CD14-positive monocyte (primary cell): ENCODE results near the gene EGFR. TPM values are rescaled to one million over a fixed set of nuclear protein-coding genes. Genes with fewer than 3 reads are reported as not detected.

ENCODE experiments used
- DNase-seq, 3 donors: peaks; one replicate each; pipeline ENCODE4 v3.0.0-alpha.2; 2011 to 2022
- H2AFZ ChIP-seq: 2 replicates; pipeline ENCODE4 v1.6.0; 2012; ENCODE audit warnings: mild to moderate bottlenecking, low read depth, low read length, inconsistent platforms; ENCODE audit not compliant: insufficient read depth, poor library complexity, severe bottlenecking
- H3K27ac ChIP-seq, 2 donors: 1 replicate in 1 of 2; 2 replicates in 1 of 2; pipeline ENCODE4 v1.5.1; 2012 to 2013; ENCODE audit warnings: low read length in 2 of 2, control low read depth in 1 of 2, inconsistent platforms in 1 of 2, low read depth in 1 of 2, mild to moderate bottlenecking in 1 of 2
- H3K27me3 ChIP-seq, 2 donors: one replicate each; pipeline versions ENCODE4 v1.6.0 to v1.6.1; 2011 to 2013; ENCODE audit warnings: low read length in 2 of 2; ENCODE audit not compliant: control insufficient read depth in 2 of 2, insufficient read depth in 2 of 2
- H3K36me3 ChIP-seq, 2 donors: replicated peaks in 1 of 2; 1 replicate in 1 of 2; 2 replicates in 1 of 2; pipeline versions ENCODE4 v1.5.1 to v1.6.1; 2012 to 2013; ENCODE audit warnings: low read length in 2 of 2, control low read depth in 1 of 2, inconsistent platforms in 1 of 2, mild to moderate bottlenecking in 1 of 2; ENCODE audit not compliant: insufficient read depth in 2 of 2, control insufficient read depth in 1 of 2
- H3K4me1 ChIP-seq, 2 donors: 1 replicate in 1 of 2; 2 replicates in 1 of 2; pipeline versions ENCODE4 v1.5.1 to v1.6.1; 2012 to 2013; ENCODE audit warnings: low read length in 2 of 2, control low read depth in 1 of 2, inconsistent platforms in 1 of 2, mild to moderate bottlenecking in 1 of 2, moderate library complexity in 1 of 2; ENCODE audit not compliant: insufficient read depth in 2 of 2, control insufficient read depth in 1 of 2
- H3K4me2 ChIP-seq: replicated peaks from 2 replicates; pipeline ENCODE3; 2012; ENCODE audit warnings: low read length, moderate library complexity, mild to moderate bottlenecking; ENCODE audit not compliant: poor library complexity, severe bottlenecking; ENCODE audit errors: extremely low read depth
- H3K4me3 ChIP-seq, 3 experiments: fragments of 200-600 bp in 1 of 3; sonication (generic) in 1 of 3; replicated peaks in 1 of 3; 1 replicate in 2 of 3; 2 replicates in 1 of 3; pipeline ENCODE4 v1.5.1; 2011 to 2013; ENCODE audit warnings: low read length in 3 of 3, mild to moderate bottlenecking in 3 of 3, control low read depth in 2 of 3, low read depth in 2 of 3, inconsistent platforms in 1 of 3, moderate library complexity in 1 of 3
- H3K79me2 ChIP-seq: 2 replicates; pipeline ENCODE4 v1.6.0; 2012; ENCODE audit warnings: mild to moderate bottlenecking, control low read depth, inconsistent platforms, low read length, moderate library complexity; ENCODE audit not compliant: insufficient read depth
- H3K9ac ChIP-seq: 2 replicates; pipeline ENCODE4 v1.6.0; 2017; ENCODE audit warnings: low read length, mild to moderate bottlenecking; ENCODE audit not compliant: insufficient read depth, poor library complexity, severe bottlenecking
- H3K9me3 ChIP-seq, 2 donors: replicated peaks in 1 of 2; 1 replicate in 1 of 2; 2 replicates in 1 of 2; pipeline versions ENCODE4 v1.5.1 to v1.6.1; 2012 to 2013; ENCODE audit warnings: low read length in 2 of 2, control low read depth in 1 of 2; ENCODE audit not compliant: control insufficient read depth in 1 of 2, insufficient read depth in 1 of 2
- H4K20me1 ChIP-seq: 2 replicates; pipeline ENCODE4 v1.6.0; 2012; ENCODE audit warnings: mild to moderate bottlenecking, low read length, control low read depth, moderate library complexity; ENCODE audit not compliant: insufficient read depth
- H3K27ac Mint-ChIP-seq, 7 donors: one replicate each; pipeline ENCODE4 v1.8.0; 2020; ENCODE audit warnings: mild to moderate bottlenecking in 7 of 7, mixed read lengths in 7 of 7, moderate library complexity in 6 of 7, inconsistent platforms in 2 of 7
- H3K27me3 Mint-ChIP-seq, 3 donors: one replicate each; pipeline ENCODE4 v1.8.0; 2021 to 2022; ENCODE audit warnings: low read depth in 3 of 3, mild to moderate bottlenecking in 3 of 3, mixed read lengths in 3 of 3, moderate library complexity in 3 of 3, inconsistent platforms in 1 of 3
- H3K36me3 Mint-ChIP-seq, 2 donors: one replicate each; pipeline ENCODE4 v1.8.0; 2020; ENCODE audit warnings: mixed read lengths in 2 of 2, inconsistent platforms in 1 of 2, mild to moderate bottlenecking in 1 of 2
- H3K4me1 Mint-ChIP-seq: one replicate; pipeline ENCODE4 v1.8.0; 2020; ENCODE audit warnings: mild to moderate bottlenecking, mixed read lengths
- H3K4me3 Mint-ChIP-seq, 2 donors: one replicate each; pipeline ENCODE4 v1.8.0; 2020; ENCODE audit warnings: mild to moderate bottlenecking in 2 of 2, mixed read lengths in 2 of 2, moderate library complexity in 1 of 2
- H3K9me3 Mint-ChIP-seq, 7 donors: one replicate each; pipeline ENCODE4 v1.8.0; 2020 to 2022; ENCODE audit warnings: mixed read lengths in 7 of 7, mild to moderate bottlenecking in 6 of 7, moderate library complexity in 6 of 7, inconsistent platforms in 2 of 7
- CTCF ChIP-seq: fragments of 200-600 bp; IDR thresholded peaks from one replicate; pipeline ENCODE4 v1.8.0; 2022; ENCODE audit warnings: antibody characterized with exemption, mild to moderate bottlenecking
- WGBS: methylation state at CpG from one replicate; pipeline ENCODE4 v1.1.5; 2013; ENCODE audit warnings: missing lambda C conversion rate; ENCODE audit not compliant: insufficient coverage; 5-methylcytosine and 5-hydroxymethylcytosine counted together
- intact Hi-C, 2 donors: fragments of 100-400 bp; cut with micrococcal nuclease; formaldehyde crosslinking; loops; one replicate each; pipeline versions ENCODE4 v1.15.0 to v1.15.1; 2023
- polyA plus RNA-seq, 3 donors: library from polyadenylated mRNA; depleted of rRNA in 1 of 3; unstranded in 2 of 3; stranded (reverse) in 1 of 3; fragments of 300-500 nt in 2 of 3; fragments of >200 nt in 1 of 3; fragmentation: Illumina TruSeq in 2 of 3; gene quantifications; 1 replicate in 2 of 3; 2 replicates in 1 of 3; pipeline ENCODE4 v1.2.3, GENCODE V29; 2012 to 2021

EGFR gene
- polyA plus RNA-seq, 3 donors = not detected

GRCh38 chr7:55192723-55193122, 173.9 kb downstream of the EGFR start:
- no peak overlapping the region for H3K27ac ChIP-seq
- Mint-ChIP-seq H3K27ac (no peak overlapping the region), H3K4me3 (no peak overlapping the region), H3K9me3 (peaks cover 0 to 2% (median 0%) of the 10 kb centered on the region in 7 donors), H3K27me3 (peaks cover 3 to 10% (median 6%) of the 10 kb centered on the region in 3 donors), H3K36me3 (no peaks in the 10 kb centered on the region), H3K4me1 (no peaks in the 10 kb centered on the region)
- no peak overlapping the region for H3K9ac ChIP-seq
- H3K36me3 ChIP-seq = no peaks in the 10 kb centered on the region
- no peak overlapping the region for H3K4me2 ChIP-seq
- no peaks in the 10 kb centered on the region for H3K27me3 ChIP-seq
- no peaks in the 10 kb centered on the region for H3K9me3 ChIP-seq
- H3K4me1 ChIP-seq = no peaks in the 10 kb centered on the region
- 80% methylated on average over 1 of the region's 7 CpGs for WGBS
- no peaks in the 10 kb centered on the region for H4K20me1 ChIP-seq
- no peaks in the 10 kb centered on the region for H3K79me2 ChIP-seq
- intact Hi-C loops = no loop called here
- DNase-seq = no peak
- H2AFZ ChIP-seq = no peak overlapping the region
- no peak for TF ChIP-seq CTCF
- no peak overlapping the region for H3K4me3 ChIP-seq

DNA sequence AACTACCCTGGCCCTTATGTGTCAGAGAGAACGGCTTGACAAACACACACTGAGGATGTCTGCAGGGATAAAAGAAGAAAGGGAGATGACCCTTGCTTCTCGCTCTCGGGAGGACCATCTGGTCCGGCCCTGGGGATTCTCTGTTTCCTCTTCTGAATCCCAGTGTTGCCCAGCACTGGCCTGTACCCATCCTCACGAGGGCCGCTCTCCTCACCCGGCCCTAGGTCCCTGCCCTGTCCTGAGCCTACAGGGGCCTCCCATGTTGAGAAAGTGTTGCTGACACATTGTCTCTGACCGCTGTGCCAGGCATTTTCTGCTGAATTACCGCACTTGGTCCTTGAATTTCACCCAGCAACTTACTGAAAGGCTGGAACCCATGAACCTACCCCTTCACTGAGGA, 174.4 kb downstream of the EGFR start:
- H3K27me3 ChIP-seq = no peaks in the 10 kb centered on the region
- Mint-ChIP-seq H3K9me3 (peaks cover 0 to 2% (median 0%) of the 10 kb centered on the region in 7 donors), H3K4me3 (no peak overlapping the region), H3K36me3 (no peaks in the 10 kb centered on the region), H3K4me1 (no peaks in the 10 kb centered on the region), H3K27ac (no peak overlapping the region), H3K27me3 (peaks cover 0 to 8% (median 2%) of the 10 kb centered on the region in 3 donors)
- intact Hi-C loops = no loop called here
- no peak overlapping the region for H2AFZ ChIP-seq
- no peaks in the 10 kb centered on the region for H3K9me3 ChIP-seq
- H4K20me1 ChIP-seq = no peaks in the 10 kb centered on the region
- no peak overlapping the region for H3K9ac ChIP-seq
- no peaks in the 10 kb centered on the region for H3K36me3 ChIP-seq
- no peaks in the 10 kb centered on the region for H3K79me2 ChIP-seq
- H3K27ac ChIP-seq = no peak overlapping the region
- no peaks in the 10 kb centered on the region for H3K4me1 ChIP-seq
- no peak overlapping the region for H3K4me3 ChIP-seq
- DNase-seq = no peak
- no peak overlapping the region for H3K4me2 ChIP-seq
- TF ChIP-seq CTCF = no peak
- 86% methylated on average over 8 of the region's 9 CpGs for WGBS
